PC-9 (cell line): Measurements from ENCODE around the gene KIAA2012. TPM values are rescaled to one million over a fixed set of nuclear protein-coding genes. Genes with fewer than 3 reads are reported as not detected.
A peak's percentile ranks its signal among the peaks of the same experiment; 100 is the strongest.

Experiments
- BruUV-seq: library from RNA; stranded (reverse); fragments of 400-500 nt; replicated peaks from 2 replicates; lab custom pipeline; 2021; lab: Mats Ljungman, UMichigan
- CTCF ChIA-PET: fragments of 300-600 bp; sonication (Branson Sonifier 250); formaldehyde crosslinking; loops from one replicate; lab custom pipeline; 2022; ENCODE audit warnings: antibody characterized with exemption; lab: Charles Lee
- POLR2A ChIA-PET: fragments of 300-600 bp; sonication (Branson Sonifier 250); formaldehyde crosslinking; loops from one replicate; lab custom pipeline; 2022; ENCODE audit warnings: antibody characterized with exemption; ENCODE audit not compliant: unreplicated experiment; lab: Charles Lee
- DNase-seq, 2 experiments: peaks; one replicate each; pipeline versions ENCODE4 v3.0.0 to v3.0.0-alpha.2; 2015 to 2022; ENCODE audit warnings: mixed read lengths in 1 of 2
- H2AFZ ChIP-seq: fragments of 200-600 bp; sonication (generic); 2 replicates; pipeline ENCODE4 v1.8.1; 2017; ENCODE audit warnings: antibody characterized with exemption
- H3F3A ChIP-seq: fragments of 200-600 bp; sonication (generic); 2 replicates; pipeline ENCODE4 v1.8.1; 2017; ENCODE audit warnings: antibody characterized with exemption, mild to moderate bottlenecking, low read depth; ENCODE audit not compliant: insufficient read depth
- H3K27ac ChIP-seq: fragments of 200-600 bp; sonication (generic); 2 replicates; pipeline ENCODE4 v1.6.1; 2016; ENCODE audit warnings: mixed run types
- H3K27me3 ChIP-seq: fragments of 200-600 bp; sonication (generic); 2 replicates; pipeline ENCODE4 v1.6.1; 2016; ENCODE audit warnings: low read depth, mixed run types; ENCODE audit not compliant: insufficient read depth
- H3K36me3 ChIP-seq: fragments of 200-600 bp; sonication (generic); 2 replicates; pipeline ENCODE4 v1.6.1; 2016; ENCODE audit warnings: low read depth, mixed run types
- H3K4me1 ChIP-seq: fragments of 200-600 bp; sonication (generic); replicated peaks from 2 replicates; pipeline ENCODE4 v1.6.1; 2016; ENCODE audit warnings: mixed run types; ENCODE audit not compliant: insufficient read depth
- H3K4me2 ChIP-seq: fragments of 200-600 bp; sonication (generic); 2 replicates; pipeline ENCODE4 v1.6.1; 2017; ENCODE audit warnings: mixed run types
- H3K4me3 ChIP-seq: fragments of 200-600 bp; sonication (generic); 2 replicates; pipeline ENCODE4 v1.6.1; 2016; ENCODE audit warnings: mixed run types
- H3K79me2 ChIP-seq: fragments of 200-600 bp; sonication (generic); 2 replicates; pipeline ENCODE4 v1.6.1; 2017; ENCODE audit warnings: low read depth, mixed run types
- H3K9me2 ChIP-seq: fragments of 200-600 bp; sonication (generic); 2 replicates; pipeline ENCODE4 v1.8.1; 2017; ENCODE audit warnings: mild to moderate bottlenecking; ENCODE audit not compliant: insufficient read depth
- H3K9me3 ChIP-seq: fragments of 200-600 bp; sonication (generic); 2 replicates; pipeline ENCODE4 v1.8.1; 2016; ENCODE audit warnings: low read depth; ENCODE audit not compliant: insufficient read depth
- H4K20me1 ChIP-seq: fragments of 200-600 bp; sonication (generic); 2 replicates; pipeline ENCODE4 v1.8.1; 2017; ENCODE audit not compliant: insufficient read depth
- CTCF ChIP-seq: fragments of 200-600 bp; sonication (generic); conservative IDR thresholded peaks from 2 replicates; pipeline ENCODE4 v1.6.1; 2017; ENCODE audit warnings: mixed run types, antibody characterized with exemption, mild to moderate bottlenecking, moderate library complexity
- EZH2 ChIP-seq: fragments of 200-600 bp; sonication (generic); IDR thresholded peaks from 2 replicates; pipeline ENCODE4 v1.8.0; 2017; ENCODE audit warnings: antibody characterized with exemption, low read depth
- intact Hi-C: fragments of 100-400 bp; cut with micrococcal nuclease; formaldehyde crosslinking; loops from one replicate; pipeline ENCODE4 v1.10.0; 2022; ENCODE audit not compliant: unreplicated experiment
- total RNA-seq: library from RNA; stranded (reverse); gene quantifications from 2 replicates; pipeline ENCODE4 v1.2.3, GENCODE V29; 2021

Gene KIAA2012
- total RNA-seq, 1 experiment from 2014 or later, result not detected

GRCh38 chr2:202071107-202071506, 1.9 kb upstream of the KIAA2012 start:
- BruUV-seq, result no TSS peak
- TF ChIP-seq EZH2 (no peak), CTCF (no peak)
- no peak for DNase-seq
- no peak overlapping the region for H2AFZ ChIP-seq
- no peaks in the 10 kb centered on the region for H3F3A ChIP-seq
- no peaks in the 10 kb centered on the region for H3K9me3 ChIP-seq
- H3K27me3 ChIP-seq, result no peaks in the 10 kb centered on the region
- intact Hi-C loops, result no loop called here
- no peaks in the 10 kb centered on the region for H3K4me1 ChIP-seq
- no peak overlapping the region for H3K27ac ChIP-seq
- H4K20me1 ChIP-seq, result no peaks in the 10 kb centered on the region
- no peaks in the 10 kb centered on the region for H3K79me2 ChIP-seq
- no peaks in the 10 kb centered on the region for H3K36me3 ChIP-seq
- no peak overlapping the region for H3K4me2 ChIP-seq
- ChIA-PET POLR2A (no interaction called here), CTCF (no interaction called here)
- H3K4me3 ChIP-seq, result no peak overlapping the region
- no peaks in the 10 kb centered on the region for H3K9me2 ChIP-seq

GRCh38 chr2:202072226-202072625, 829 bp upstream of the KIAA2012 start:
- DNase-seq, result no peak
- CTCF ChIA-PET, result no interaction called here
- Histone ChIP-seq H3K9me2 (no peaks in the 10 kb centered on the region), H3K9me3 (no peaks in the 10 kb centered on the region), H3F3A (no peaks in the 10 kb centered on the region), H3K4me3 (no peak overlapping the region), H4K20me1 (no peaks in the 10 kb centered on the region), H3K36me3 (no peaks in the 10 kb centered on the region), H3K4me1 (no peaks in the 10 kb centered on the region), H3K27ac (no peak overlapping the region), H3K27me3 (no peaks in the 10 kb centered on the region), H2AFZ (no peak overlapping the region), H3K79me2 (no peaks in the 10 kb centered on the region), H3K4me2 (no peak overlapping the region)
- POLR2A ChIA-PET, result no interaction called here
- intact Hi-C loops, result no loop called here
- no TSS peak for BruUV-seq
- TF ChIP-seq EZH2 (no peak), CTCF (0 out of 2 replicates have a peak, but pooled peaks have one; percentile 30)

- Histone ChIP-seq H3K27ac (no peak overlapping the region), H4K20me1 (no peaks in the 10 kb centered on the region), H3K4me1 (no peaks in the 10 kb centered on the region), H3K9me2 (no peaks in the 10 kb centered on the region), H3K36me3 (no peaks in the 10 kb centered on the region), H3K9me3 (no peaks in the 10 kb centered on the region), H2AFZ (no peak overlapping the region), H3F3A (no peaks in the 10 kb centered on the region), H3K4me3 (no peak overlapping the region), H3K4me2 (no peak overlapping the region), H3K27me3 (no peaks in the 10 kb centered on the region), H3K79me2 (no peaks in the 10 kb centered on the region)
- ChIA-PET POLR2A (no interaction called here), CTCF (no interaction called here)
- no TSS peak for BruUV-seq
- TF ChIP-seq CTCF (no peak), EZH2 (no peak)
- no peak for DNase-seq
- intact Hi-C loops, result no loop called here
Observed at GRCh38 chr2:202074324-202074723, 1.3 kb downstream of the KIAA2012 start.
